Measurements from ENCODE around the gene CIITA. TPM values are rescaled to one million over a fixed set of nuclear protein-coding genes. Genes with fewer than 3 reads are reported as not detected.
A peak's percentile ranks its signal among the peaks of the same experiment; 100 is the strongest.
"Not testable (repeated sequence)": the region's sequence is repeated elsewhere in the genome, so short reads cannot be mapped to it uniquely, and the experiment has no call there.

The CIITA gene
- total RNA-seq, 1 experiment from 2014 or later, result not detected

- H3K27me3 Mint-ChIP-seq (ENCODE audit: insufficient read depth, unreplicated experiment), result no peaks in the 10 kb centered on the region
- H3K36me3 Mint-ChIP-seq (ENCODE audit: insufficient read depth, unreplicated experiment), result peaks cover 6% of the 10 kb centered on the region
- H3K4me1 Mint-ChIP-seq (ENCODE audit: insufficient read depth, unreplicated experiment), result no peaks in the 10 kb centered on the region
- ChIA-PET POLR2A (interaction anchor here (0.5 kb wide), 1 partner anchor 408 kb away, joined by 6 read pairs; no protein-coding TSS in a partner anchor), CTCF (interaction anchor here (0.8 to 2.1 kb wide), 6 partner anchors 10 to 408 kb away, joined by 3 to 7 read pairs (median 4); partner anchors contain the start of gene NUBP1)
- DNase-seq (ENCODE audit: unreplicated experiment), result peak; percentile 54
- BruUV-seq (replicated peaks), result no TSS peak
- no peak overlapping the region for H3K4me3 Mint-ChIP-seq (ENCODE audit: unreplicated experiment)
- no peak overlapping the region for H3K27ac Mint-ChIP-seq (ENCODE audit: low read depth, unreplicated experiment)
- H3K9me3 Mint-ChIP-seq (ENCODE audit: unreplicated experiment), result no peaks in the 10 kb centered on the region
- intact Hi-C loops (cut with micrococcal nuclease), result no loop called here
- TF ChIP-seq CTCF (IDR thresholded peaks at IDR 0.05; ENCODE audit: unreplicated experiment), result no peak
These were observed 45.5 kb downstream of the CIITA start for GRCh38 chr16:10922328-10923145.

DNA sequence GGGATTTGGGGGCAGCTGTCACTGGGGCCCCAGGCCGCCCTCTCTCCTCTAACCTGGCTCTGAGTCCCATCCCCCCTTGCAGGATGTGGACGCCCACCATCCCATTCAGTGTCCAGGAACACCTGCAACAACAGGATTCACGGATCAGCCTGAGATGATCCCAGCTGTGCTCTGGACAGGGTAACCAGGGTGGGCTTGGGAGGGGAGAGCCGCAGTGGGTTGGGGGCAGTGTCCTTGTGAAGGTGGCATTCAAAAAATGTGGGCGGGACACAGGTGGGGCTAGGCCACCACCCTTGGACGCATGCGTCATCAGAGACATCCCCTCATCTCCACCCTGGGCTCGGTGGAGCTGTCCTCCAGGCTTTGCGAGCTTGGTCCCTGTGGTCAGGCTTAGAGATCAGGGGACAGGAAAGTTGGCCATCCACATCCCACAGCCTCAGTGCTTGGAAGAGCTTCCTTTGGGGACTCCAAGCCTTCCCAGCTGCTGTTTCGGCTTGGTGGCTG lies 46.2 kb downstream of the CIITA start:
- Mint-ChIP-seq H3K4me3 (ENCODE audit: unreplicated experiment) (no peak overlapping the region), H3K36me3 (ENCODE audit: insufficient read depth, unreplicated experiment) (peaks cover 13% of the 10 kb centered on the region), H3K27me3 (ENCODE audit: insufficient read depth, unreplicated experiment) (no peaks in the 10 kb centered on the region), H3K4me1 (ENCODE audit: insufficient read depth, unreplicated experiment) (no peaks in the 10 kb centered on the region), H3K9me3 (ENCODE audit: unreplicated experiment) (no peaks in the 10 kb centered on the region), H3K27ac (ENCODE audit: low read depth, unreplicated experiment) (no peak overlapping the region)
- intact Hi-C loops (cut with micrococcal nuclease), result no loop called here
- ChIA-PET POLR2A (interaction anchor here (0.5 kb wide), 1 partner anchor 408 kb away, joined by 6 read pairs; no protein-coding TSS in a partner anchor), CTCF (interaction anchor here (1.5 to 2.1 kb wide), 5 partner anchors 11 to 408 kb away, joined by 3 to 7 read pairs (median 5); partner anchors contain the start of gene NUBP1)
- no TSS peak for BruUV-seq (replicated peaks)
- TF ChIP-seq CTCF (IDR thresholded peaks at IDR 0.05; ENCODE audit: unreplicated experiment), result no peak
- DNase-seq (ENCODE audit: unreplicated experiment), result no peak

- no TSS peak for BruUV-seq (replicated peaks)
- ChIA-PET POLR2A (no interaction called here), CTCF (interaction anchor here (1.4 to 1.9 kb wide), 5 partner anchors 8 to 186 kb away, joined by 3 to 7 read pairs (median 3); partner anchors contain the start of gene NUBP1)
- Mint-ChIP-seq H3K4me1 (ENCODE audit: insufficient read depth, unreplicated experiment) (no peaks in the 10 kb centered on the region), H3K27me3 (ENCODE audit: insufficient read depth, unreplicated experiment) (no peaks in the 10 kb centered on the region), H3K36me3 (ENCODE audit: insufficient read depth, unreplicated experiment) (peaks cover 17% of the 10 kb centered on the region), H3K9me3 (ENCODE audit: unreplicated experiment) (no peaks in the 10 kb centered on the region), H3K4me3 (ENCODE audit: unreplicated experiment) (no peak overlapping the region), H3K27ac (ENCODE audit: low read depth, unreplicated experiment) (no peak overlapping the region)
- no peak for DNase-seq (ENCODE audit: unreplicated experiment)
- TF ChIP-seq CTCF (IDR thresholded peaks at IDR 0.05; ENCODE audit: unreplicated experiment), result no peak
- intact Hi-C loops (cut with micrococcal nuclease), result no loop called here
These were observed 46.7 kb downstream of the CIITA start for GRCh38 chr16:10923650-10924214.

DNA sequence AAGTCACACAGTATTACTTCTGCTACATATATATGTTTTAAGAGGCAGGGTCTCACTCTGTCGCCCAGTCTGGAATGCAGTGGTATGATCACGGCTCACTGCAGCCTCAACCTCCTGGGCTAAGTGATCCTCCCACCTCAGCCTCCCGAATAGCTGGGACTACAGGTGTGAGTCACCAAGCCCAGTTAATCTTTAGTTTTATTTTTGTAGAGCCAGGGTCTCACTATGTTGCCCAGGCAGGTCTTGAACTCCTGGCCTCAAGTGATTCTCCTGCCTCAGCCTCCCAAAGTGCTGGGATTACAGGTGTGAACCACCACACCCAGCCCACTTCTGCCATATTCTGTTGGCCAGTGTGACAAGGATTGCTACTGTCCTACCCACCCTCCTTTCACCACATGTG lies 48.3 kb downstream of the CIITA start:
- BruUV-seq (replicated peaks); H3K4me3 Mint-ChIP-seq (ENCODE audit: unreplicated experiment); DNase-seq (ENCODE audit: unreplicated experiment); intact Hi-C loops (cut with micrococcal nuclease); H3K27ac Mint-ChIP-seq (ENCODE audit: low read depth, unreplicated experiment); H3K27me3 Mint-ChIP-seq (ENCODE audit: insufficient read depth, unreplicated experiment); H3K4me1 Mint-ChIP-seq (ENCODE audit: insufficient read depth, unreplicated experiment); H3K9me3 Mint-ChIP-seq (ENCODE audit: unreplicated experiment): not testable (repeated sequence)
- H3K36me3 Mint-ChIP-seq (ENCODE audit: insufficient read depth, unreplicated experiment), result peaks cover 26% of the 10 kb centered on the region
- CTCF ChIA-PET, result interaction anchor here (1.3 to 2.4 kb wide), 3 partner anchors 10 to 403 kb away, joined by 3 to 11 read pairs (median 5); no protein-coding TSS in a partner anchor
- POLR2A ChIA-PET, result interaction anchor here (1.0 kb wide), 1 partner anchor 181 kb away, joined by 3 read pairs; the partner anchor contains the start of gene NUBP1
